ENCODE results near the gene GKN2.

DNA sequence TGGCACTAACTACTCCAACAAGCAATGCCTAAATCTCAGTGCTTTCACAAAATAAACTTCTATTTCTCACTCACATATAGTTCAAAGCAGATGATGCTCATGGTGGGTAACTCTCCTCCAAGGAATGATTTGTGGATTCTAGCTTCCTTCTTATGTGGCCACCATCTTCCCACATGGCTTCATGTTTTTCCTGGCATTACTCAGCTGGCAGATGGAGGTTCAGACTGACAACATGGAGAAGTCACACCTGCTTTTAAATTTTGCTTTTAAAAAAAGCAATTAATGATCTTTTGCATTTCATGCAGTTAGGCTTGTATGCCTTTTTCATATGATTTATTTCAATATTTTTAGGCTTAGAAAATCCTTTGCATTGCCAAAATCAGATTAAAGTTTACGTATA is 6.3 kb upstream of the GKN2 start:
- TF ChIP-seq, protein P1, sequence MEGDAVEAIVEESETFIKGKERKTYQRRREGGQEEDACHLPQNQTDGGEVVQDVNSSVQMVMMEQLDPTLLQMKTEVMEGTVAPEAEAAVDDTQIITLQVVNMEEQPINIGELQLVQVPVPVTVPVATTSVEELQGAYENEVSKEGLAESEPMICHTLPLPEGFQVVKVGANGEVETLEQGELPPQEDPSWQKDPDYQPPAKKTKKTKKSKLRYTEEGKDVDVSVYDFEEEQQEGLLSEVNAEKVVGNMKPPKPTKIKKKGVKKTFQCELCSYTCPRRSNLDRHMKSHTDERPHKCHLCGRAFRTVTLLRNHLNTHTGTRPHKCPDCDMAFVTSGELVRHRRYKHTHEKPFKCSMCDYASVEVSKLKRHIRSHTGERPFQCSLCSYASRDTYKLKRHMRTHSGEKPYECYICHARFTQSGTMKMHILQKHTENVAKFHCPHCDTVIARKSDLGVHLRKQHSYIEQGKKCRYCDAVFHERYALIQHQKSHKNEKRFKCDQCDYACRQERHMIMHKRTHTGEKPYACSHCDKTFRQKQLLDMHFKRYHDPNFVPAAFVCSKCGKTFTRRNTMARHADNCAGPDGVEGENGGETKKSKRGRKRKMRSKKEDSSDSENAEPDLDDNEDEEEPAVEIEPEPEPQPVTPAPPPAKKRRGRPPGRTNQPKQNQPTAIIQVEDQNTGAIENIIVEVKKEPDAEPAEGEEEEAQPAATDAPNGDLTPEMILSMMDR (IDR thresholded peaks at IDR 0.05), result no peak
- TF ChIP-seq EZH2 (IDR thresholded peaks at IDR 0.05; ENCODE audit: borderline replicate concordance, insufficient read depth, low read depth, low read length, poor library complexity, severe bottlenecking), result no peak

All from B cell (primary cell).